NCI-H345 treated with DMSO at 0.1 percent for 48 hours (cell line): ENCODE data around the gene PRRT4.
A peak's percentile ranks its signal among the peaks of the same experiment; 100 is the strongest.

ENCODE experiments used
- DNase-seq: peaks from one replicate; lab custom pipeline; 2025; ENCODE audit not compliant: unreplicated experiment; lab: John Stamatoyannopoulos, UW

The PRRT4 gene

GRCh38 chr7:128349466-128349825 is 12.0 kb downstream of the PRRT4 start:
- no peak for DNase-seq

- no peak for DNase-seq
Measured at GRCh38 chr7:128347647-128348097, 13.8 kb downstream of the PRRT4 start.

GRCh38 chr7:128344431-128344774 is 17.1 kb downstream of the PRRT4 start:
- DNase-seq, result no peak

- peak; percentile 76 for DNase-seq
Measured at GRCh38 chr7:128343554-128344430, 17.7 kb downstream of the PRRT4 start, which contains the start of gene RBM28. TSS of gene RBM28 (minus strand) at chr7:128343908. CDS start at chr7:128343793, 115 bp downstream.

- DNase-seq, result no peak
Measured at GRCh38 chr7:128341733-128342132, 19.8 kb downstream of the PRRT4 start.

GRCh38 chr7:128335730-128336129 is 25.8 kb downstream of the PRRT4 start:
- no peak for DNase-seq

- DNase-seq, result no peak
Measured at GRCh38 chr7:128324368-128324680, 37.2 kb downstream of the PRRT4 start.

GRCh38 chr7:128323459-128324367 is 37.8 kb downstream of the PRRT4 start:
- DNase-seq, result no peak

GRCh38 chr7:128323040-128323439 is 38.5 kb downstream of the PRRT4 start:
- no peak for DNase-seq

GRCh38 chr7:128322040-128322643 is 39.3 kb downstream of the PRRT4 start:
- DNase-seq, result no peak

- no peak for DNase-seq
Measured at GRCh38 chr7:128321044-128321422, 40.5 kb downstream of the PRRT4 start.

- DNase-seq, result no peak
Measured at GRCh38 chr7:128318691-128319090, 42.8 kb downstream of the PRRT4 start.

GRCh38 chr7:128311013-128311412 is 50.5 kb downstream of the PRRT4 start:
- DNase-seq, result no peak

- no peak for DNase-seq
Measured at GRCh38 chr7:128310499-128310898, 51.0 kb downstream of the PRRT4 start.

GRCh38 chr7:128309976-128310375 is 51.5 kb downstream of the PRRT4 start:
- DNase-seq, result no peak

GRCh38 chr7:128309124-128309523 is 52.4 kb downstream of the PRRT4 start:
- DNase-seq, result no peak

- DNase-seq, result no peak
Measured at GRCh38 chr7:128307061-128307460, 54.4 kb downstream of the PRRT4 start.

- DNase-seq, result no peak
Measured at GRCh38 chr7:128304212-128304611, 57.3 kb downstream of the PRRT4 start.

- DNase-seq, result no peak
Measured at GRCh38 chr7:128303643-128304042, 57.8 kb downstream of the PRRT4 start.

GRCh38 chr7:128303133-128303532 is 58.4 kb downstream of the PRRT4 start:
- DNase-seq, result no peak

- no peak for DNase-seq
Measured at GRCh38 chr7:128302139-128302538, 59.4 kb downstream of the PRRT4 start.
